HepG2 (cell line): ENCODE results near the gene KCTD13. TPM values are rescaled to one million over a fixed set of nuclear protein-coding genes. Genes with fewer than 3 reads are reported as not detected.

Experiments used
- AGO2 ChIP-seq: fragments of 200-400 bp; formaldehyde crosslinking; optimal IDR thresholded peaks from 2 replicates; pipeline ENCODE3; 2017; ENCODE audit warnings: mild to moderate bottlenecking, low read depth, low read length, moderate library complexity
- BRD4 ChIP-seq: sonication (generic); formaldehyde crosslinking; IDR thresholded peaks from 2 replicates; pipeline ENCODE4 v1.4.0; 2020; ENCODE audit warnings: missing genetic modification reagents
- CAMTA2 ChIP-seq: sonication (generic); formaldehyde crosslinking; IDR thresholded peaks from 2 replicates; pipeline ENCODE4 v1.4.0; 2020; ENCODE audit warnings: mild to moderate bottlenecking, missing genetic modification reagents, borderline replicate concordance
- EEA1 ChIP-seq: sonication (generic); formaldehyde crosslinking; IDR thresholded peaks from 2 replicates; pipeline ENCODE4 v1.5.1; 2020; ENCODE audit warnings: mild to moderate bottlenecking, missing genetic modification reagents, borderline replicate concordance
- HDAC1 ChIP-seq: sonication (generic); formaldehyde crosslinking; IDR thresholded peaks from 2 replicates; pipeline ENCODE4 v1.5.1; 2020; ENCODE audit warnings: mild to moderate bottlenecking, missing genetic modification reagents
- HDAC2 ChIP-seq: sonication (generic); formaldehyde crosslinking; IDR thresholded peaks from 2 replicates; pipeline ENCODE4 v1.4.0; 2020; ENCODE audit warnings: missing genetic modification reagents
- HOXD1 ChIP-seq: sonication (generic); formaldehyde crosslinking; IDR thresholded peaks from 2 replicates; pipeline ENCODE4 v1.5.0; 2020; ENCODE audit warnings: missing genetic modification reagents
- IKZF1 ChIP-seq: fragments of 450-650 bp; IDR thresholded peaks from 2 replicates; pipeline ENCODE4 v1.7.1; 2016
- JARID2 ChIP-seq: sonication (generic); formaldehyde crosslinking; IDR thresholded peaks from 2 replicates; pipeline ENCODE4 v1.8.1; 2023; ENCODE audit warnings: missing genetic modification reagents, inconsistent platforms; ENCODE audit not compliant: insufficient replicate concordance
- MBD4 ChIP-seq: IDR thresholded peaks from 2 replicates; pipeline ENCODE4 v1.6.1; 2012; ENCODE audit warnings: low read length, inconsistent platforms, borderline replicate concordance
- NR3C1 ChIP-seq: sonication (generic); formaldehyde crosslinking; IDR thresholded peaks from 2 replicates; pipeline ENCODE4 v1.4.0; 2020; ENCODE audit warnings: missing genetic modification reagents
- ZNF224 ChIP-seq: sonication (generic); formaldehyde crosslinking; IDR thresholded peaks from 2 replicates; pipeline ENCODE4 v1.5.0; 2020; ENCODE audit warnings: mild to moderate bottlenecking, missing genetic modification reagents
- ZNF263 ChIP-seq: sonication (generic); formaldehyde crosslinking; IDR thresholded peaks from 2 replicates; pipeline ENCODE4 v1.4.0; 2020; ENCODE audit warnings: missing genetic modification reagents
- ZNF331 ChIP-seq: sonication (generic); formaldehyde crosslinking; IDR thresholded peaks from 2 replicates; pipeline ENCODE4 v1.4.0; 2020; ENCODE audit warnings: missing genetic modification reagents
- ZNF576 ChIP-seq: sonication (generic); formaldehyde crosslinking; IDR thresholded peaks from 2 replicates; pipeline ENCODE4 v1.4.0; 2020; ENCODE audit warnings: mild to moderate bottlenecking, missing genetic modification reagents
- ZNF780A ChIP-seq: sonication (generic); formaldehyde crosslinking; IDR thresholded peaks from 2 replicates; pipeline ENCODE4 v1.8.0; 2022; ENCODE audit warnings: mild to moderate bottlenecking, missing genetic modification reagents, moderate library complexity
- polyA plus RNA-seq, 8 experiments: library from polyadenylated mRNA; depleted of rRNA in 3 of 8; stranded (reverse) in 7 of 8; unstranded in 1 of 8; fragments of >200 nt; fragmentation: Illumina TruSeq in 4 of 8; extraction: Trizol in 4 of 8; gene quantifications; 2 replicates each; pipeline versions ENCODE4 v1.2.1 to v1.2.3, GENCODE V29; 2011 to 2016; ENCODE audit warnings: low read depth in 4 of 8, missing spikeins in 1 of 8, mixed read lengths in 1 of 8; ENCODE audit not compliant: insufficient read depth in 1 of 8
- total RNA-seq, 5 experiments: library from RNA; depleted of rRNA; stranded (reverse); fragments of >200 nt; fragmentation: Illumina TruSeq; extraction: Trizol; gene quantifications; 2 replicates each; pipeline ENCODE4 v1.2.3, GENCODE V29; 2016; ENCODE audit warnings: low read depth in 1 of 5
- TF ChIP-seq, protein P1 (sequence below), 2 experiments: sonication (generic) in 1 of 2; formaldehyde crosslinking in 1 of 2; IDR thresholded peaks; 2 replicates each; pipeline versions ENCODE4 v1.6.1 to v1.9.0; 2014 to 2022; ENCODE audit warnings: antibody characterized with exemption in 1 of 2, borderline replicate concordance in 1 of 2, inconsistent platforms in 1 of 2, low read depth in 1 of 2, missing genetic modification reagents in 1 of 2
- TF ChIP-seq, protein P2 (sequence below): sonication (generic); formaldehyde crosslinking; IDR thresholded peaks from 2 replicates; pipeline ENCODE4 v1.5.0; 2020; ENCODE audit warnings: mild to moderate bottlenecking, missing genetic modification reagents, moderate library complexity

KCTD13 gene
- total and polyA plus RNA-seq, 2 of the 13 experiments (the other 11 are each of a cell fraction or from before 2014, with no cell fraction given), result 6.3 to 14.7 TPM

DNA sequence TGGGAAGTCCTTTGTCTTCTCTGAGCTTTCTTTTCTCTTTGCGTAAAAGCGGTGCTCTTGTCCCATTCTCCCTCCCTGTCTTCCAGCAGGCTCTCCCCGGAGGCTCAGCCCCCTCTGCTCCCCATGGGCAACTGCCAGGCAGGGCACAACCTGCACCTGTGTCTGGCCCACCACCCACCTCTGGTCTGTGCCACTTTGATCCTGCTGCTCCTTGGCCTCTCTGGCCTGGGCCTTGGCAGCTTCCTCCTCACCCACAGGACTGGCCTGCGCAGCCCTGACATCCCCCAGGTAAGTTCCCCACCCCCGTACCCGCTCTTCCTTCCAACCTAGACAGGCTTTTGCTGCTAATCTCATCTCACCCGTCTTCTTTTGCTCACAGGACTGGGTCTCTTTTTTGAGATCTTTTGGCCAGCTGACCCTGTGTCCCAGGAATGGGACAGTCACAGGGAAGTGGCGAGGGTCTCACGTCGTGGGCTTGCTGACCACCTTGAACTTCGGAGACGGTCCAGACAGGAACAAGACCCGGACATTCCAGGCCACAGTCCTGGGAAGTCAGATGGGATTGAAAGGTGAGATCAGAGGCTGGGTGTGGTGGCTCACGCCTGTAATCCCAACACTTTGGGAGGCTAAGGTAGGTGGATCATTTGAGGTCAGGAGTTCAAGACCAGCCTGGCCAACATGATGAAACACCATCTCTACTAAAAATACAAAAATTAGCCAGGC, 37.2 kb upstream of the KCTD13 start (continued):
- TF ChIP-seq, protein P1, sequence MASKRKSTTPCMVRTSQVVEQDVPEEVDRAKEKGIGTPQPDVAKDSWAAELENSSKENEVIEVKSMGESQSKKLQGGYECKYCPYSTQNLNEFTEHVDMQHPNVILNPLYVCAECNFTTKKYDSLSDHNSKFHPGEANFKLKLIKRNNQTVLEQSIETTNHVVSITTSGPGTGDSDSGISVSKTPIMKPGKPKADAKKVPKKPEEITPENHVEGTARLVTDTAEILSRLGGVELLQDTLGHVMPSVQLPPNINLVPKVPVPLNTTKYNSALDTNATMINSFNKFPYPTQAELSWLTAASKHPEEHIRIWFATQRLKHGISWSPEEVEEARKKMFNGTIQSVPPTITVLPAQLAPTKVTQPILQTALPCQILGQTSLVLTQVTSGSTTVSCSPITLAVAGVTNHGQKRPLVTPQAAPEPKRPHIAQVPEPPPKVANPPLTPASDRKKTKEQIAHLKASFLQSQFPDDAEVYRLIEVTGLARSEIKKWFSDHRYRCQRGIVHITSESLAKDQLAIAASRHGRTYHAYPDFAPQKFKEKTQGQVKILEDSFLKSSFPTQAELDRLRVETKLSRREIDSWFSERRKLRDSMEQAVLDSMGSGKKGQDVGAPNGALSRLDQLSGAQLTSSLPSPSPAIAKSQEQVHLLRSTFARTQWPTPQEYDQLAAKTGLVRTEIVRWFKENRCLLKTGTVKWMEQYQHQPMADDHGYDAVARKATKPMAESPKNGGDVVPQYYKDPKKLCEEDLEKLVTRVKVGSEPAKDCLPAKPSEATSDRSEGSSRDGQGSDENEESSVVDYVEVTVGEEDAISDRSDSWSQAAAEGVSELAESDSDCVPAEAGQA (IDR thresholded peaks at IDR 0.05; ENCODE audit: low read depth), result no peak
- TF ChIP-seq, protein P1 (CRISPR knock-in tag; IDR thresholded peaks at IDR 0.05; ENCODE audit: borderline replicate concordance), result no peak
- TF ChIP-seq EEA1 (CRISPR knock-in tag), result peak; percentile 21; the same call in 1 of the 2 replicates
- TF ChIP-seq, protein P2, sequence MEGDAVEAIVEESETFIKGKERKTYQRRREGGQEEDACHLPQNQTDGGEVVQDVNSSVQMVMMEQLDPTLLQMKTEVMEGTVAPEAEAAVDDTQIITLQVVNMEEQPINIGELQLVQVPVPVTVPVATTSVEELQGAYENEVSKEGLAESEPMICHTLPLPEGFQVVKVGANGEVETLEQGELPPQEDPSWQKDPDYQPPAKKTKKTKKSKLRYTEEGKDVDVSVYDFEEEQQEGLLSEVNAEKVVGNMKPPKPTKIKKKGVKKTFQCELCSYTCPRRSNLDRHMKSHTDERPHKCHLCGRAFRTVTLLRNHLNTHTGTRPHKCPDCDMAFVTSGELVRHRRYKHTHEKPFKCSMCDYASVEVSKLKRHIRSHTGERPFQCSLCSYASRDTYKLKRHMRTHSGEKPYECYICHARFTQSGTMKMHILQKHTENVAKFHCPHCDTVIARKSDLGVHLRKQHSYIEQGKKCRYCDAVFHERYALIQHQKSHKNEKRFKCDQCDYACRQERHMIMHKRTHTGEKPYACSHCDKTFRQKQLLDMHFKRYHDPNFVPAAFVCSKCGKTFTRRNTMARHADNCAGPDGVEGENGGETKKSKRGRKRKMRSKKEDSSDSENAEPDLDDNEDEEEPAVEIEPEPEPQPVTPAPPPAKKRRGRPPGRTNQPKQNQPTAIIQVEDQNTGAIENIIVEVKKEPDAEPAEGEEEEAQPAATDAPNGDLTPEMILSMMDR (CRISPR knock-in tag), result no peak
- TF ChIP-seq CAMTA2 (CRISPR knock-in tag), result no peak
- TF ChIP-seq HDAC2 (CRISPR knock-in tag), result no peak
- no peak for TF ChIP-seq ZNF576 (CRISPR knock-in tag)
- TF ChIP-seq ZNF224 (CRISPR knock-in tag), result no peak
- no peak for TF ChIP-seq JARID2 (CRISPR knock-in tag)
- no peak for TF ChIP-seq ZNF263
- no peak for TF ChIP-seq NR3C1 (CRISPR knock-in tag)
- TF ChIP-seq HOXD1, result no peak
- no peak for TF ChIP-seq MBD4
- no peak for TF ChIP-seq ZNF331 (CRISPR knock-in tag)
- no peak for TF ChIP-seq IKZF1
- peak; percentile 46 for TF ChIP-seq AGO2
- TF ChIP-seq ZNF780A (CRISPR knock-in tag), result no peak
- TF ChIP-seq BRD4 (CRISPR knock-in tag), result no peak
- TF ChIP-seq HDAC1, result peak; percentile 38; the same call in 1 of the 2 replicates
